Hepatocyte (in vitro differentiated cells): ENCODE data around the gene SMIM44.

Source experiments
- CTCF ChIP-seq: fragments of 200-600 bp; sonication (generic); IDR thresholded peaks from 2 replicates; pipeline ENCODE4 v1.5.1; 2016; ENCODE audit warnings: antibody characterized with exemption, mild to moderate bottlenecking; ENCODE audit not compliant: poor library complexity
- EZH2 ChIP-seq: fragments of 200-600 bp; sonication (generic); IDR thresholded peaks from 2 replicates; pipeline ENCODE4 v1.6.1; 2016; ENCODE audit warnings: antibody characterized with exemption, mild to moderate bottlenecking, borderline replicate concordance
- EZH2phosphoT487 ChIP-seq: fragments of 200-600 bp; sonication (generic); IDR thresholded peaks from one replicate; pipeline ENCODE4 v1.6.1; 2018; ENCODE audit warnings: antibody characterized with exemption, mild to moderate bottlenecking, low read depth, moderate library complexity; ENCODE audit not compliant: unreplicated experiment, severe bottlenecking

- TF ChIP-seq CTCF (no peak), EZH2 (no peak), EZH2phosphoT487 (no peak)
These were observed 575 bp downstream of the SMIM44 start for GRCh38 chr19:3482507-3483225.
